CD4-positive, alpha-beta T cell treated with Interferon alpha-2 for 1 hour (primary cell): ENCODE results near the gene DBF4B.

Experiments
- DNase-seq, 2 donors: peaks; one replicate each; pipeline ENCODE4 v3.0.0-alpha.2; 2020 to 2022

DBF4B gene

GRCh38 chr17:44778656-44779210 lies 70.3 kb downstream of the DBF4B start:
- DNase-seq: no peak

GRCh38 chr17:44779211-44780025 lies 71.0 kb downstream of the DBF4B start:
- peak; percentile 77 to 84 for DNase-seq

DNA sequence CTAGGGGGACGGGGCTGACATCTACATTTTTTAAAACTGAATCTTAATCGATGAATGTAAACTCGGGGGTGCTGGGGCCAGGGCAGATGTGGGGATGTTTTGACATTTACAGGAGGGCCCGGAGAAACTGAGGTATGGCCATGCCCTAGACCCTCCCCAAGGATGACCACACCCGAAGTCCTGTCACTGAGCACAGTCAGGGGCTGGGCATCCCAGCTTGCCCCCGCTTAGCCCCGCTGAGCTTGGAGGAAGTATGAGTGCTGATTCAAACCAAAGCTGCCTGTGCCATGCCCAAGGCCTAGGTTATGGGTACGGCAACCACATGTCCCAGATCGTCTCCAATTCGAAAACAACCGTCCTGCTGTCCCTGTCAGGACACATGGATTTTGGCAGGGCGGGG lies 71.7 kb downstream of the DBF4B start:
- no peak for DNase-seq

DNA sequence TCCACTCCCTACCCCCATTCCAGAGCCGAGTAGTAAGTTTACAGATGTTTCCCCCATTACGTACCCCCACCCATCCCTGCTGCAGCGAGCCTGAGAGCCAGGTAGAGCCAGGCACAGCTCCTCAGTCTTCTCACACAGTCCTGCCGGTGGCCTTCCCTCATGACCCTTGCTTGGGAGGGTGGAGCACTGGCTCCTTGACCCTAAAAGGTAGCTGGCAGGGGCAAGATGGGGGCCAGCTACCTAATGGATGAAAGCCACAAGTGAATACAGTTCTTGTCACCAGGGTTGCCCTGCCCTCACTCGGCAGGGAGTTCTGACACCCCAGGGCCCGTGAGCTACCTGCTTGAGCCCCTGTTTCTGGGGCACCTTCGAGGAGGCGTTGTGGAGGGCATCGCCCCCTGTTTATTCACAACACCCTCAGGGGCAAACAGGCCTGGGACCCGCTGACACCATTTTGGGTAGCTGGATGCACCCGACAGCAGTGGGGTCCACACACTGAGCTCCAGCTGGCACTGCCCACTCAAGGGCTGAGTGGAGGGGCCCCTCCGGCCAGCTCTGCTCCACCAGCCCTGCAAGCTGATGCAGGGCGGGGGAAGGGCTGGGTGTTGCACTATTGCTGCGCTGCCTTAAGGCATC lies 72.5 kb downstream of the DBF4B start:
- DNase-seq: no peak

DNA sequence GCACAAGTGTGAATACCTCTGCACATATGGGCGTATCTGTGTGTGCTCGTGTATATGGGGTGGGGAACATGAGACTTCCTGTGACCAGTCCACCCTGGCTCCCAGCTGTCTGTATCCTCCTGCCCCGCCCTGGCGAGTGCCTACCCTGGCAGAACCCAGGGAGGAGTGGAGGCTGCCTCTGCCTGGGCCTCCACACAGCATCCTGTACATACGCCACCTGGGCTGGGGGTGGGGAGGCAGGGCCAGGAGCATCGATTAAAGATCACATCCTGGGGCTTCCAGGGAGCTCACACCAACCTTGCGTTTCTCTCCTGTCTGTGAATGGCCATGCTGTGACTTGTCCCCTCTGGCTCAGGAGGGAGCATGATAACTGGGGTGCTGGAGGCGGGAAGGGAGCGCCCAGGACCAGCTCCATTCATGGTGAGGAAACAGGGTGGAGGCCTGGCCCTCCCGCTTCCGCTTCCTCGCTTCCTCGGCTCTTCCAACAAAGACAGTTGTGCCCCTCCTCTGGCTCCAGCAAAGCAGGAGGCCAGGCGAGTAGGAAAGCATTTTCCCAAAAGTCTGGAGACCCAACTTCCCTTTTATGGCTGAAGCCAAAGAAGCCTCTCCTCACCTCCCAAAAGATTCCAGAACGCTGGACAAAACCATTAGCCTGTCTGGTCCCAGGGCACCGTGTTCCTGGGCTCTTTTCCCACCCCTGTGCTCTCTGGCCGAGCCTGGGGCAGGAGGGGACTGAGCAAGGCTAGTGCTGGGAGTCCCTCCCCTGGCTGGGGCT lies 73.3 kb downstream of the DBF4B start:
- no peak for DNase-seq

DNA sequence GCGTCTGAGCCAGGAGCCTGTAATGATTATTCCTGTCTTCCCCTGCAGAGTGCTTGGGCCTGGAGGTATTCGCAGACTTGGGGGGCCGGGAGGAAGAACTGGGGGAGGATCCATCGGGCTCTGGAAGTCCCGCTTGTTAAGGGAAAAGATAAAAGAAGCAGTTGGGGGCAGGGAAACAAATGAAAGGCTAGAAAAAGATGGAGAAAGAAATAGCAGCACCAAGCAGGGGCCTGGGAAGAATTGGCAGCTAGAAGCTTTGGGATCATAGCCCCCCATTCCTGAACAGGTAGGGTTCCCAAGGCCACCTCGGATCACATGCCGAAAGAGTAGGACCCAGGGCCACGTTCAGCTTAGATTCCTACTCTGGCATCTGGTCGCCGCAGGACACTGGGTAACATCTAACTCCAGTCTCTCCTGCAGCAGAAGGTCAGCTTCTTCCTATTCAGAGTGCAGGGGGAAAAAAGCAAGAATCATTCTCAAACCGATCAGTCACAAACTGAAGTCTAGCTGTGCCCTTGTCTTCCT lies 73.9 kb downstream of the DBF4B start:
- DNase-seq: no peak

DNA sequence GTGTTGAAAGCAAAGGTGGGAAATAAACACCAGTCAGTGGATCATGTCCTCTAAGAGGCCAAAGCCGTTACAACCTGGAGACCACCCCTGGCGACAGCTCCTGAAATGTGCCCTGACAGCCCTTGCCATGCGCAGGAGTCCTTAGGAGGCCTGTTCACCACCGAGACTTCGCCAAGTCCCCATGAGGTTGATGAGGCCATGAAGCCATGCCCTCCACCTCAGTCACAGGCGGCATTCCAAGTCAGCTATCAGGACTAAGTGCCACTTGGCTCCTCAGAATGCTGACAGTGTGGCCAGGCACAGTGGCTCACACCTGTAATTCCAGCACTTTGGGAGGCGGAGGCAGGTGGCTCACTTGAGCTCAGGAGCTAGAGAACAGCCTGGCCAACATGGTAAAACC lies 77.5 kb downstream of the DBF4B start:
- no peak for DNase-seq

DNA sequence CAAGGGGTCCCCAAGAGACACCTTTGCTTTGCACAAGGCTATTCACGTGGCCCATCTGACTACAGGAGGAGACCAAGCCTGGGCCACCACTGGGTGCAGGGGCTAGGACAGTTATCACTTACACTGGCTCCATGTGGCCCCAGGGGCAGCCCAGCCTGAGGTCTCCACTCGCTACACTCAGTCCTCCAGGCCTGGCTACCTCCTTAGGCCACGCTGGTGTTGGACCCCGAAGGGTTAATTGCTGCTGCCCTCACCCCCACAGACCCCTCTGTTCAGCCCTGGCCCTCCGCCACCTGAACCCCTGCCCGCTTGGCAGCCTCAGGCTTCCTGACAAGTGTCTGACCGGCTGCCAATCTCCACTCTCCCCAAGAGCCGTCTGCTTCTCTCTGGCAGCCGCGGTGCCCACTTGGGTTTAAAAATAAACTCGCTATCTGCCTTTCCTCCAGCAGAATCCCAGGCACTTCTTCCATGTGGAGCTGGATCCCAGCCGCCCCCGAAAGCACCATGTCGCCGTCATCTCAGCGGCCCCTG lies 78.2 kb downstream of the DBF4B start:
- no peak for DNase-seq

GRCh38 chr17:44787271-44787940 lies 78.9 kb downstream of the DBF4B start:
- no peak for DNase-seq

DNA sequence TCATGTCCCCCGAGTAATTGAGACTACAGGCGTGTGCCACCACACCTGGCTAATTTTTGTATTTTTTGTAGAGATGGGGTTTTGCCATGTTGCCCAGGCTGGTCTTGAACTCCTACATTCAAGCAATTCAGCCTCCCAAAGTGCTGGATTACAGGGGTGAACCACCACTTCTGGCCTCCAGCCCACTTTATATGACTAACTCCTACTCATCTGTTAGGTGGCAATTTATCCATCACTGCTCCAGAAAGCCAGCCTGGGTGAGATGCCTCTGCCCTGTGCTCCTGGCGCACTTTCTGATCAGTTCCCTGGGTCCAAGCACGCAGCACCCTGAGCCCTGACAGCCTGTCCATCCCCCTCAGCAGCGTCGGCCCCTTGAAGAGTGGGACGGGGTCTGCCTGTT lies 79.7 kb downstream of the DBF4B start:
- DNase-seq: no peak

DNA sequence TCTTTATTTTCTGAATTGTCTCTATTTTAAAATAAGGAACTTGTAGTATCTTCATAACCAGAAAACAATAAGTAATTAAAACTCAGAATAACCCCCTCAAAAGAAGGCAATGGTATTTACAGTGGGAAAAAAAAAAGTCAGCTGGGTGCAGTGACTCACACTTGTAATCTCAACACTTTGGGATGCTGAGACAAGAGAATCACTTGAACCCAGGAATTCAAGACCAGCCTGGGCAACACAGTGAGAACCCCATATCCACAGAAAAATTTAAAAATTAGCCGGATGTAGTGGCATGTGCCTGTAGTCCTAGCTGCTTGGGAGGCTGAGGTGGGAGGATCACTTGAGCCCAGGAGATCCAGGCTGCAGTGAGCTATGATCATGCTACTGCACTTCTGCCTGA lies 83.8 kb downstream of the DBF4B start:
- DNase-seq: no peak

DNA sequence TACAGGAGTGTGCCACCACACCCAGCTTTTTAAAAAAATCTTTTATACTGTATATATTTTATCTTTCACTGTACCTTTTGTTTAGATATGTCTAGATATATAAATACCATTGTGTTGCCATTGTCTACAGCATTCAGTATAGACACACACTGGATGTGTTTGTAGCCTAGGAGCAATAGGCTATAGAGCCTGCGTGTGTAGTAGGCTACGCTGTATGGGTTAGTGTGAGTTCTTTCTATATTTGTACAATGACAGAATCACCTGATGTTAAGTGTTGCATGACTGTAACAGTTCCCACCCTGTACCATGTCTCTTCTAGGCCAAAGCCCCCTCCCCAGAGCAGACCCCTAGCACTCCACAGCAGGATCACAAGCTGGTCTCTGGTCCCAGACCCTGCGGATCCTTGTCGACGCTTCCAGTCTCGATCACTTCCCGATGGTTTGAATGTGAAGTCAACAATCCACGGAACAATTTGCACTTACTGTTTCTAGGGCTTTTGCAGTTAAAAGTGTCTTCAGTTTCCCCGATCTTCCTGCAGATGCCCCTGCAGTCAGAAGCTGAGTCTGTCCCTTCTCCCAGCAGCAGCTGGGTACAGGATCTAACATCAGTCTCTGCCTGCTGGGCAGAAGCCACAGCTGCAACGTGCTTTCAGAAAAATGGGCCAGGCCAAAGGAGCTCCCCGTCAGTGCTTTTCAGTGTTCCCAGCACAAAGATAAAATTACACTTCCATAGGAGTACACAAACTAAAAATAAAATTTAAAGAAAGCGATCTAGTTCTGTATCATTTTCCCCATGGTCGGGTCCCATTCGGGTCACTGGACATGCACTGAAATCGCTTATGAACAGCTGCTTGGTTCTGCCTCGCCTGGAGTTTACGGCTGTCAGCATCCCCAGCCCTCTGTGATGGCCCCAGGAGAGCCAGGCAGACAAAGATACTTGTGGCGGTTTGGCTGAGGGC lies 85.7 kb downstream of the DBF4B start:
- DNase-seq: no peak

DNA sequence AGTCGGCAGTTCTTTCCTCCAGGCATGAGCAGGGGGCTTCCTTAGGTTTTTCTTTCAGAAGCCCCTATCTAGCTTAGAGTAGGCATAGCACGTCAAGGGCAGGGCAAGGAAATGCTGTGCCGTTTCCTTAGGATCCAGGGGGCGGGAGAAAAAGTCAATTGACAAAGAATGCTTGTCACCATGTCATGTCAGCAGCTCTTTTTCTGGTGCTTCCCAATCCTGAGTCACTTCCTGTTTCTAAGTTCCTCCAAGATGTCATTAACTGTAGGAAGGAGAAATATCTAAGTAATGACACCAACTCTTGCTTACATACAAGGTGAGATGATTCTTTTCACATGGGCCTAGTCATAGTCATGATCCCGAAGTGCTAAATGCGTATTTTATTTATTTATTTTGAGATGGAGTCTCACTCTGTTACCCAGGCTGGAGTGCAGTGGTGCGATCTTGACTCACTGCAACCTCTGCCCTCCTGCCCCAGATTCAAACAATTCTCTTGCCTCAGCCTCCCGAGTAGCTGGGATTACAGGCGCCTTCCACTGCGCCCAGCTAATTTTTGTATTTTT lies 86.5 kb downstream of the DBF4B start:
- DNase-seq: peak in 1 of 2 donors; percentile 34

GRCh38 chr17:44795421-44795820 lies 87.0 kb downstream of the DBF4B start:
- DNase-seq: no peak

- DNase-seq: no peak
Measured at GRCh38 chr17:44795928-44796327, 87.5 kb downstream of the DBF4B start.

GRCh38 chr17:44796731-44797130 lies 88.3 kb downstream of the DBF4B start:
- no peak for DNase-seq

DNA sequence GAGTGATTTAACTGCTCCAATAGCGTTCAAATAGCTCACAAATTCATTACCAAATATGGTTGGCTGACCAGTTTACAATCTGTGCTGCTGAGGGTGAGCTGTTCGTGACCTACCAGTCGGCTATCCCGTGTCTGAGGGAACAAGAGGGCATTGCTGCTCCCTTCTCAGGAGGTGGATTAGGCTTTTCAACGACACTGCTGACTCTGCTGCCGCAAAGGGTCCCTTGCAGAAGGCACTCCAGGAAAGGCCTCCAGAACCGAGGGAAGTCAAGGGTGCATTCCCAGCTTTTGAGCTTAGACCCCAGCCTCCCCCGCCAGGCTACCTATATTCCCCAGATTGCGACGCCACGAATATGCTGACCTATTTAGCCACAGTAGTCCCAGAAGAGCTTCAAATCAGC lies 89.3 kb downstream of the DBF4B start:
- DNase-seq: no peak

- DNase-seq: no peak
Measured at GRCh38 chr17:44798356-44798755, 89.9 kb downstream of the DBF4B start.
